ENCODE data around the gene STK35. TPM values are rescaled to one million over a fixed set of nuclear protein-coding genes. Genes with fewer than 3 reads are reported as not detected.

The STK35 gene
- total and polyA plus RNA-seq, 7 donors: 4.8 to 16.8 (median 13.6) TPM

DNA sequence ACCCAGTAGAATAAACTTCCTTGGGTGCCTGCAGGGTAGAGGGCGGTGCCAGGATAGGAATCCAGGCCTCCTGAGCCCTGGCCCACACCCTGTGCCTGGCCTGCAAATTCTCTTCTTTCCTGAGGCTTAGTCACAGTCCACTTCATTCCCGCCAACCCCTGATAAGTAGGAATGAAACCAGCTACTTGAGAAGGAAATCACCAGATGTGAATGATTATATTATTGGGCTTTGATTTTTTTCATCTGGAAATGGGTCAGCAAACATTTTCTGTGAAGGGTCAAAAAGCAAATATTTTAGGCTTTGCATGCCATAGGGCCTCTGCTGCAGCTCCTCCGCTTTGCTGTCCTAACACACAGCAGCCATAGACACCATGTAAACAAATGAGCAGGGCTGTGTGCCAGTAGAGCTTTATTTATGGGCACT, 50.2 kb downstream of the STK35 start:
- Histone ChIP-seq H3K4me1 (peaks cover 0 to 22% (median 19%) of the 10 kb centered on the region in 4 donors), H3K9me3 (no peaks in the 10 kb centered on the region), H3K4me3 (no peak overlapping the region), H3K36me3 (peaks cover 0 to 9% (median 2%) of the 10 kb centered on the region in 4 donors), H3K27me3 (no peaks in the 10 kb centered on the region), H3K27ac (peak overlapping the region in 2 of 4 donors; percentile 14 to 43)
- no peak for DNase-seq
- 65 to 66% methylated on average over 3 of the region's 3 CpGs for WGBS, 2 donors
- intact Hi-C loops (cut with DNase I): no loop called here
- TF ChIP-seq EP300 (IDR thresholded peaks at IDR 0.05) (no peak), POLR2AphosphoS5 (IDR thresholded peaks at IDR 0.05) (no peak), CTCF (IDR thresholded peaks at IDR 0.05) (no peak)

GRCh38 chr20:2152317-2152716, 50.7 kb downstream of the STK35 start:
- WGBS, 2 donors: 81 to 83% methylated on average over 3 of the region's 3 CpGs

GRCh38 chr20:2153326-2153725, 51.7 kb downstream of the STK35 start:
- no peak for DNase-seq
- Histone ChIP-seq H3K27ac (no peak overlapping the region), H3K36me3 (no peaks in the 10 kb centered on the region), H3K27me3 (no peaks in the 10 kb centered on the region), H3K4me3 (no peak overlapping the region), H3K9me3 (no peaks in the 10 kb centered on the region), H3K4me1 (peaks cover 0 to 22% (median 19%) of the 10 kb centered on the region in 4 donors)
- WGBS, 2 donors: 94 to 95% methylated on average over 4 of the region's 4 CpGs
- TF ChIP-seq EP300 (IDR thresholded peaks at IDR 0.05) (no peak), POLR2AphosphoS5 (IDR thresholded peaks at IDR 0.05) (no peak), CTCF (IDR thresholded peaks at IDR 0.05) (no peak), POLR2A (IDR thresholded peaks at IDR 0.05) (no peak)
- intact Hi-C loops (cut with DNase I): no loop called here

More at GRCh38 chr20:2152317-2152716, 50.7 kb downstream of the STK35 start:
- TF ChIP-seq EP300 (IDR thresholded peaks at IDR 0.05): no peak
- TF ChIP-seq POLR2A (IDR thresholded peaks at IDR 0.05): no peak
- no peak for TF ChIP-seq CTCF (IDR thresholded peaks at IDR 0.05)
- peak overlapping the region in 2 of 4 donors; percentile 14 to 43 for H3K27ac ChIP-seq
- peaks cover 0 to 7% (median 2%) of the 10 kb centered on the region in 4 donors for H3K36me3 ChIP-seq
- H3K9me3 ChIP-seq: no peaks in the 10 kb centered on the region
- no peak overlapping the region for H3K4me3 ChIP-seq
- H3K4me1 ChIP-seq: peaks cover 0 to 22% (median 19%) of the 10 kb centered on the region in 4 donors
- DNase-seq: no peak
- intact Hi-C loops (cut with DNase I): no loop called here
- no peaks in the 10 kb centered on the region for H3K27me3 ChIP-seq

DNA sequence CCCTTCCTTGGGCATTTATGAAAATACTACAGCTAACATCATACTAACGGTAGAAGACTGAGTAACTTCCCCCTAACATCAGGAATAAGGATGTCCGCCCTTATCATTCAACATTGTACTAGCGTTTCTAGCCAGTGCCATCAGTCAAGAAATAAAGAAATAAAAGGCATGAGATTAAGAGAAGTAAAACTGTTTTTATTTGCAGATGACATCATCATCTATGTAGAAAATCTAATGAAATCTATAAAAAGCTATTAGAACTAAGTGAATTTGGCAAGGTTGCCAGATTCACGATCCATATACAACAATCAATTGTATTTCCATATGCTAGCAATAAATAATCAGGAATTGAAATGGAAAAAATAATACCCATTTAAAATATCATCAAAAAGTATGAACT, 54.6 kb downstream of the STK35 start:
- 92 to 93% methylated on average over 4 of the region's 4 CpGs for WGBS, 2 donors
- no peak for DNase-seq
- intact Hi-C loops (cut with DNase I): no loop called here
- no peak overlapping the region for H3K4me3 ChIP-seq
- no peaks in the 10 kb centered on the region for H3K27me3 ChIP-seq
- H3K4me1 ChIP-seq: peaks cover 0 to 15% (median 14%) of the 10 kb centered on the region in 4 donors
- H3K36me3 ChIP-seq: no peaks in the 10 kb centered on the region
- TF ChIP-seq POLR2A (IDR thresholded peaks at IDR 0.05): no peak
- TF ChIP-seq CTCF (IDR thresholded peaks at IDR 0.05): no peak
- no peak for TF ChIP-seq EP300 (IDR thresholded peaks at IDR 0.05)
- TF ChIP-seq POLR2AphosphoS5 (IDR thresholded peaks at IDR 0.05): no peak
- H3K27ac ChIP-seq: no peak overlapping the region
- H3K9me3 ChIP-seq: no peaks in the 10 kb centered on the region
